ENCODE measurements around the gene TAC3.

DNA sequence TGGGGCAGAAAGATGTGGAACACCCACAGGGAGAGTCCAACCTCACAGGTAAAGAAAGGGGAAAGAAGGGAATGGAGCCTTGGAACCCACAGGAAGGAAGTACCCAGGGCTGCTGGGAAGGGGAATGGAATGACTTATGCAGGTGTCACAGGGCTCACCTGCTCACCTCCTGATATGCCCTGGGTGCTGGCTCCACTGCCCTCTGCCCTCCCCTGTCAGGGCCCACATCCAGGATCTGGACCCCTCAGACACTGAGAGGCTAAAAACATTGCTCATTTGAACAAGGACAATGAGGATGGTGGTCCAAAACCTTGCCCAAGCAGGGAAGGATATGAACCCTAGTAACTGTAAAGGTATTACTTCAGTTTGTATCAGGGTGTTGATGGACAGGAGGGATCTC lies 29.3 kb downstream of the TAC3 start:
- TF ChIP-seq, protein P1, sequence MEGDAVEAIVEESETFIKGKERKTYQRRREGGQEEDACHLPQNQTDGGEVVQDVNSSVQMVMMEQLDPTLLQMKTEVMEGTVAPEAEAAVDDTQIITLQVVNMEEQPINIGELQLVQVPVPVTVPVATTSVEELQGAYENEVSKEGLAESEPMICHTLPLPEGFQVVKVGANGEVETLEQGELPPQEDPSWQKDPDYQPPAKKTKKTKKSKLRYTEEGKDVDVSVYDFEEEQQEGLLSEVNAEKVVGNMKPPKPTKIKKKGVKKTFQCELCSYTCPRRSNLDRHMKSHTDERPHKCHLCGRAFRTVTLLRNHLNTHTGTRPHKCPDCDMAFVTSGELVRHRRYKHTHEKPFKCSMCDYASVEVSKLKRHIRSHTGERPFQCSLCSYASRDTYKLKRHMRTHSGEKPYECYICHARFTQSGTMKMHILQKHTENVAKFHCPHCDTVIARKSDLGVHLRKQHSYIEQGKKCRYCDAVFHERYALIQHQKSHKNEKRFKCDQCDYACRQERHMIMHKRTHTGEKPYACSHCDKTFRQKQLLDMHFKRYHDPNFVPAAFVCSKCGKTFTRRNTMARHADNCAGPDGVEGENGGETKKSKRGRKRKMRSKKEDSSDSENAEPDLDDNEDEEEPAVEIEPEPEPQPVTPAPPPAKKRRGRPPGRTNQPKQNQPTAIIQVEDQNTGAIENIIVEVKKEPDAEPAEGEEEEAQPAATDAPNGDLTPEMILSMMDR (conservative IDR thresholded peaks at IDR 0.05; ENCODE audit: low read length) = no peak
- no peak for TF ChIP-seq EZH2phosphoT487 (IDR thresholded peaks at IDR 0.05; ENCODE audit: borderline replicate concordance, low read depth, low read length)

All from OCI-LY7 (cell line).